ENCODE results near the gene RBBP8.

Gene RBBP8

GRCh38 chr18:23062011-23062410 lies 128.9 kb downstream of the RBBP8 start:
- no peak overlapping the region for H3K4me3 ChIP-seq (ENCODE audit: control insufficient read depth, low read depth, low read length)
- DNase-seq (ENCODE audit: low read depth), result no peak
- TF ChIP-seq CTCF (IDR thresholded peaks at IDR 0.05; ENCODE audit: control insufficient read depth, insufficient read depth, low read depth, low read length, missing control alignments), result no peak

GRCh38 chr18:23063502-23063901 lies 130.4 kb downstream of the RBBP8 start:
- H3K4me3 ChIP-seq (ENCODE audit: control insufficient read depth, low read depth, low read length), result no peak overlapping the region
- no peak for TF ChIP-seq CTCF (IDR thresholded peaks at IDR 0.05; ENCODE audit: control insufficient read depth, insufficient read depth, low read depth, low read length, missing control alignments)
- no peak for DNase-seq (ENCODE audit: low read depth)

- TF ChIP-seq CTCF (IDR thresholded peaks at IDR 0.05; ENCODE audit: control insufficient read depth, insufficient read depth, low read depth, low read length, missing control alignments), result no peak
- no peak overlapping the region for H3K4me3 ChIP-seq (ENCODE audit: control insufficient read depth, low read depth, low read length)
Measured at GRCh38 chr18:23065234-23065806, 132.2 kb downstream of the RBBP8 start.

GRCh38 chr18:23066060-23066459 lies 132.9 kb downstream of the RBBP8 start:
- no peak for TF ChIP-seq CTCF (IDR thresholded peaks at IDR 0.05; ENCODE audit: control insufficient read depth, insufficient read depth, low read depth, low read length, missing control alignments)
- no peak for DNase-seq (ENCODE audit: low read depth)
- no peak overlapping the region for H3K4me3 ChIP-seq (ENCODE audit: control insufficient read depth, low read depth, low read length)

More at GRCh38 chr18:23065234-23065806, 132.2 kb downstream of the RBBP8 start:
- no peak for DNase-seq (ENCODE audit: low read depth)

- H3K4me3 ChIP-seq (ENCODE audit: control insufficient read depth, low read depth, low read length), result no peak overlapping the region
- no peak for TF ChIP-seq CTCF (IDR thresholded peaks at IDR 0.05; ENCODE audit: control insufficient read depth, insufficient read depth, low read depth, low read length, missing control alignments)
- DNase-seq (ENCODE audit: low read depth), result no peak
Measured at GRCh38 chr18:23066504-23067039, 133.4 kb downstream of the RBBP8 start.

GRCh38 chr18:23067236-23067635 lies 134.1 kb downstream of the RBBP8 start:
- no peak overlapping the region for H3K4me3 ChIP-seq (ENCODE audit: control insufficient read depth, low read depth, low read length)
- no peak for DNase-seq (ENCODE audit: low read depth)
- no peak for TF ChIP-seq CTCF (IDR thresholded peaks at IDR 0.05; ENCODE audit: control insufficient read depth, insufficient read depth, low read depth, low read length, missing control alignments)
